Activated naive CD4-positive, alpha-beta T cell treated with anti-CD3 and anti-CD28 coated beads, Interleukin-2, amount 10 ng/mL, durations not matched to agents 7 days and 5 days (primary cell): ENCODE results near the gene RBL2.
A peak's percentile ranks its signal among the peaks of the same experiment; 100 is the strongest.
"Not testable (repeated sequence)": the region's sequence is repeated elsewhere in the genome, so short reads cannot be mapped to it uniquely, and the experiment has no call there.

Source experiments
- CTCF ChIA-PET: fragments of 350-600 bp; sonication (Branson Sonifier 250); formaldehyde crosslinking; loops from one replicate; lab custom pipeline; 2021; ENCODE audit warnings: antibody characterized with exemption; lab: Charles Lee
- DNase-seq: peaks from one replicate; pipeline ENCODE4 v3.0.0-alpha.2; 2020
- H3K27ac Mint-ChIP-seq: one replicate; pipeline ENCODE4 v1.8.0; 2021; ENCODE audit warnings: mild to moderate bottlenecking, moderate library complexity, mixed read lengths
- H3K27me3 Mint-ChIP-seq: one replicate; pipeline ENCODE4 v1.8.0; 2021; ENCODE audit warnings: mild to moderate bottlenecking, mixed read lengths
- H3K36me3 Mint-ChIP-seq: one replicate; pipeline ENCODE4 v1.8.0; 2021; ENCODE audit warnings: mixed read lengths
- H3K4me1 Mint-ChIP-seq: one replicate; pipeline ENCODE4 v1.8.0; 2021; ENCODE audit warnings: mixed read lengths
- H3K4me3 Mint-ChIP-seq: one replicate; pipeline ENCODE4 v1.8.0; 2021; ENCODE audit warnings: mild to moderate bottlenecking, moderate library complexity, mixed read lengths
- H3K9me3 Mint-ChIP-seq: one replicate; pipeline ENCODE4 v1.8.0; 2021; ENCODE audit warnings: mixed read lengths

Gene RBL2

GRCh38 chr16:53519417-53520091 is 85.3 kb downstream of the RBL2 start:
- peak overlapping the region; percentile 71 for H3K4me3 Mint-ChIP-seq
- H3K4me1 Mint-ChIP-seq: peaks cover 56% of the 10 kb centered on the region
- no peak for DNase-seq

GRCh38 chr16:53523126-53523804 is 89.0 kb downstream of the RBL2 start:
- no peaks in the 10 kb centered on the region for H3K36me3 Mint-ChIP-seq
- CTCF ChIA-PET: interaction anchor here (2.0 kb wide), 1 partner anchor 26 kb away, joined by 4 read pairs; no protein-coding TSS in a partner anchor
- peaks cover 22% of the 10 kb centered on the region for H3K27me3 Mint-ChIP-seq
- no peak for DNase-seq
- no peak overlapping the region for H3K4me3 Mint-ChIP-seq
- H3K27ac Mint-ChIP-seq: no peak overlapping the region
- peaks cover 30% of the 10 kb centered on the region for H3K4me1 Mint-ChIP-seq
- no peaks in the 10 kb centered on the region for H3K9me3 Mint-ChIP-seq

More at GRCh38 chr16:53519417-53520091, 85.3 kb downstream of the RBL2 start:
- CTCF ChIA-PET: interaction anchor here (0.7 to 1.1 kb wide), 2 partner anchors 11 to 30 kb away, joined by 3 to 4 read pairs; no protein-coding TSS in a partner anchor
- Mint-ChIP-seq H3K9me3 (no peaks in the 10 kb centered on the region), H3K36me3 (peaks cover 12% of the 10 kb centered on the region), H3K27ac (peak overlapping the region; percentile 91), H3K27me3 (peaks cover 27% of the 10 kb centered on the region)

- H3K9me3 Mint-ChIP-seq: no peaks in the 10 kb centered on the region
These were observed 89.8 kb downstream of the RBL2 start for GRCh38 chr16:53523971-53524548.

GRCh38 chr16:53528797-53529196 is 94.5 kb downstream of the RBL2 start:
- DNase-seq: no peak
- CTCF ChIA-PET: no interaction called here
- Mint-ChIP-seq H3K4me1 (peaks cover 4% of the 10 kb centered on the region), H3K4me3 (no peak overlapping the region), H3K9me3 (no peaks in the 10 kb centered on the region), H3K27ac (no peak overlapping the region), H3K27me3 (peaks cover 25% of the 10 kb centered on the region), H3K36me3 (no peaks in the 10 kb centered on the region)

More at GRCh38 chr16:53523971-53524548, 89.8 kb downstream of the RBL2 start:
- DNase-seq: no peak
- no peaks in the 10 kb centered on the region for H3K36me3 Mint-ChIP-seq
- CTCF ChIA-PET: no interaction called here
- H3K4me1 Mint-ChIP-seq: peaks cover 22% of the 10 kb centered on the region
- H3K27me3 Mint-ChIP-seq: peaks cover 23% of the 10 kb centered on the region
- H3K27ac Mint-ChIP-seq: no peak overlapping the region
- no peak overlapping the region for H3K4me3 Mint-ChIP-seq

GRCh38 chr16:53529513-53529912 is 95.2 kb downstream of the RBL2 start:
- CTCF ChIA-PET: no interaction called here
- no peaks in the 10 kb centered on the region for H3K36me3 Mint-ChIP-seq
- DNase-seq: no peak
- H3K4me3 Mint-ChIP-seq: no peak overlapping the region
- no peak overlapping the region for H3K27ac Mint-ChIP-seq
- no peaks in the 10 kb centered on the region for H3K9me3 Mint-ChIP-seq
- H3K4me1 Mint-ChIP-seq: peaks cover 9% of the 10 kb centered on the region
- peaks cover 23% of the 10 kb centered on the region for H3K27me3 Mint-ChIP-seq

- no peak overlapping the region for H3K27ac Mint-ChIP-seq
- peaks cover 23% of the 10 kb centered on the region for H3K27me3 Mint-ChIP-seq
- no peaks in the 10 kb centered on the region for H3K9me3 Mint-ChIP-seq
- CTCF ChIA-PET: interaction anchor here (1.2 to 1.7 kb wide), 3 partner anchors 11 to 19 kb away, joined by 3 to 5 read pairs (median 4); no protein-coding TSS in a partner anchor
- H3K36me3 Mint-ChIP-seq: no peaks in the 10 kb centered on the region
- DNase-seq: no peak
- peaks cover 10% of the 10 kb centered on the region for H3K4me1 Mint-ChIP-seq
- H3K4me3 Mint-ChIP-seq: no peak overlapping the region
These were observed 95.8 kb downstream of the RBL2 start for GRCh38 chr16:53530046-53530445.

GRCh38 chr16:53530741-53531140 is 96.5 kb downstream of the RBL2 start:
- no peak overlapping the region for H3K4me3 Mint-ChIP-seq
- peaks cover 21% of the 10 kb centered on the region for H3K27me3 Mint-ChIP-seq
- no peaks in the 10 kb centered on the region for H3K9me3 Mint-ChIP-seq

GRCh38 chr16:53534206-53534605 is 99.9 kb downstream of the RBL2 start:
- CTCF ChIA-PET: no interaction called here
- no peak for DNase-seq
- peaks cover 3% of the 10 kb centered on the region for H3K9me3 Mint-ChIP-seq
- no peak overlapping the region for H3K27ac Mint-ChIP-seq
- H3K27me3 Mint-ChIP-seq: peaks cover 20% of the 10 kb centered on the region
- H3K36me3 Mint-ChIP-seq: no peaks in the 10 kb centered on the region
- H3K4me3 Mint-ChIP-seq: no peak overlapping the region
- H3K4me1 Mint-ChIP-seq: peaks cover 6% of the 10 kb centered on the region

More at GRCh38 chr16:53530741-53531140, 96.5 kb downstream of the RBL2 start:
- H3K4me1 Mint-ChIP-seq: peaks cover 10% of the 10 kb centered on the region
- H3K36me3 Mint-ChIP-seq: no peaks in the 10 kb centered on the region
- CTCF ChIA-PET: interaction anchor here (1.2 to 1.7 kb wide), 3 partner anchors 12 to 19 kb away, joined by 3 to 5 read pairs (median 4); no protein-coding TSS in a partner anchor
- no peak overlapping the region for H3K27ac Mint-ChIP-seq
- DNase-seq: no peak

GRCh38 chr16:53537626-53538025 is 103.4 kb downstream of the RBL2 start:
- peaks cover 26% of the 10 kb centered on the region for H3K27me3 Mint-ChIP-seq
- no peak overlapping the region for H3K4me3 Mint-ChIP-seq
- H3K36me3 Mint-ChIP-seq: no peaks in the 10 kb centered on the region
- H3K27ac Mint-ChIP-seq: no peak overlapping the region
- H3K9me3 Mint-ChIP-seq: peaks cover 3% of the 10 kb centered on the region
- H3K4me1 Mint-ChIP-seq: peaks cover 8% of the 10 kb centered on the region
- CTCF ChIA-PET: interaction anchor here (1.0 kb wide), 1 partner anchor 12 kb away, joined by 3 read pairs; no protein-coding TSS in a partner anchor
- DNase-seq: no peak

- H3K27ac Mint-ChIP-seq, H3K36me3 Mint-ChIP-seq, CTCF ChIA-PET: not testable (repeated sequence)
These were observed 105.1 kb downstream of the RBL2 start for GRCh38 chr16:53539346-53539745.

GRCh38 chr16:53539759-53540718 is 105.8 kb downstream of the RBL2 start:
- H3K27me3 Mint-ChIP-seq: peaks cover 32% of the 10 kb centered on the region
- H3K4me3 Mint-ChIP-seq, DNase-seq, H3K27ac Mint-ChIP-seq, H3K9me3 Mint-ChIP-seq, H3K36me3 Mint-ChIP-seq, CTCF ChIA-PET: not testable (repeated sequence)
- peaks cover 18% of the 10 kb centered on the region for H3K4me1 Mint-ChIP-seq

More at GRCh38 chr16:53539346-53539745, 105.1 kb downstream of the RBL2 start:
- DNase-seq, H3K4me3 Mint-ChIP-seq, H3K9me3 Mint-ChIP-seq: not testable (repeated sequence)
- Mint-ChIP-seq H3K4me1 (peaks cover 14% of the 10 kb centered on the region), H3K27me3 (peaks cover 32% of the 10 kb centered on the region)
